ENCODE results near the gene MYADM.
A peak's percentile ranks its signal among the peaks of the same experiment; 100 is the strongest.
"Not testable (repeated sequence)": the region's sequence is repeated elsewhere in the genome, so short reads cannot be mapped to it uniquely, and the experiment has no call there.

Gene MYADM

DNA sequence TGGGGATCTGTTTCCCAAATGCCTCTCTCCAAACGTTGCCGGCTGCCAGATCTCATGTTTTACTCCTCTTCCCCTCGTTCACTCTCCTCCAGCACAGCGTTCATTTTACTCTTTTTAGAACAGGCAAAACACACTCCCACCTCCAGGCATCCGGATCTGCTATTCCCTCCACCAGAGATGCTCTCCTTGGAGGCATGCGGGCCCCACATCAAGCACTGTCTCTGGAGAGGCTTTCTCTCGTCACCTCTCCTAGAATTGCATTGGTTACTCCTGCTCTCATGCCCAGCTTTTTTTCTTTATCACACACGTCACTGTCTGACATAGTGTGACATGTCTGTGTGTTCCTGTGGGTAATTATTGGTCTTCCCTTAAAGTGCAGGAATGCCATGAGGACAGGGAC, 20.1 kb upstream of the MYADM start:
- no peaks in the 10 kb centered on the region for H3K9me3 ChIP-seq (ENCODE audit: control insufficient read depth, insufficient read depth, low read length)
- H3K27me3 ChIP-seq (ENCODE audit: control insufficient read depth, insufficient read depth, low read length) = no peaks in the 10 kb centered on the region
- H3K9ac ChIP-seq (ENCODE audit: low read depth, low read length) = no peak overlapping the region
- H3K4me1 ChIP-seq (ENCODE audit: control insufficient read depth, insufficient read depth, low read length) = peaks cover 2% of the 10 kb centered on the region
- H3K4me3 ChIP-seq (ENCODE audit: low read depth, low read length) = no peak overlapping the region
- no peaks in the 10 kb centered on the region for H3K36me3 ChIP-seq (ENCODE audit: control insufficient read depth, insufficient read depth, low read length)

DNA sequence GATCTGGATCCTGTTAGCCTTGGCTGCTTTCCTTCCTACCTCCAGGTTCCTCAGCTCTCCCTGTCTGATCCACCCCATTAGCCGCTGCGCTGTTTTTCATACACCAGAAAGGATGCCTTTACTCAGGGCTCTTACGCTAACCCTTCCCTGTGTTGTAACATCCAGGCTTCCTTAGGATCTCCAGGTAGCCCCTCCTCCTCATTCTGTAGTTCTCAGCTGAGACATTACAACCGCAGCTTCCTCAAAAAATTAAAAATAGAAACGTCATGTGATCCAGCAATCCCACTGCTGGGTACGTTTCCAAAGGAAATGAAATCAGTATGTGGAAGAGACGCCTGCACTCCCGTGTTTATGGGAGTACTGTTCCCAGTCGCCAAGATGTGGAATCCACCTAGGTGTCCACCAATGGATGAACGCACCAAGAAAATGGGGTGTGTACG, 18.4 kb upstream of the MYADM start:
- no peak overlapping the region for H3K4me3 ChIP-seq (ENCODE audit: low read depth, low read length)
- H3K9ac ChIP-seq (ENCODE audit: low read depth, low read length) = no peak overlapping the region
- peaks cover 4% of the 10 kb centered on the region for H3K4me1 ChIP-seq (ENCODE audit: control insufficient read depth, insufficient read depth, low read length)
- no peaks in the 10 kb centered on the region for H3K27me3 ChIP-seq (ENCODE audit: control insufficient read depth, insufficient read depth, low read length)
- H3K9me3 ChIP-seq (ENCODE audit: control insufficient read depth, insufficient read depth, low read length) = no peaks in the 10 kb centered on the region
- no peaks in the 10 kb centered on the region for H3K36me3 ChIP-seq (ENCODE audit: control insufficient read depth, insufficient read depth, low read length)

DNA sequence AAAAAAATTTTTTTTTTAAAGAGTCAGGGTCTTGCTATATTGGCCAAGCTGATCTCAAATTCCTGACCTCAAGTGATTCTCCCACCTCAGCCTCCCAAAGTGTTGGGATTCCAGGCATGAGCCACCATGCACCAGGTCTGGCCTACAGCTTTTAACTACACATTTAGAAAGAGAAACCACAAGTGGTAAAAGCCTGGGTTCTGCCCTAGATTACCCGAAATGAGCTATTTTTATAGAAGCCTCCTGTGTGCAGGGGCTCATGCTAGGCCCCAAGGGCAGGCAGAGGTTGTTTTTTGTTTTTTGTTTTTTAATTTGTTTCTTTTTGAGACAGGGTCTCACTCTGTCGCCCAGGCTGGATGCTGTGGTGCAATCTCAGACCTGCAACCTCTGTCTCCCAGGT, 14.0 kb upstream of the MYADM start:
- H3K4me1 ChIP-seq (ENCODE audit: control insufficient read depth, insufficient read depth, low read length) = peaks cover 5% of the 10 kb centered on the region
- no peaks in the 10 kb centered on the region for H3K36me3 ChIP-seq (ENCODE audit: control insufficient read depth, insufficient read depth, low read length)
- no peak overlapping the region for H3K4me3 ChIP-seq (ENCODE audit: low read depth, low read length)
- H3K27me3 ChIP-seq (ENCODE audit: control insufficient read depth, insufficient read depth, low read length) = no peaks in the 10 kb centered on the region
- no peak overlapping the region for H3K9ac ChIP-seq (ENCODE audit: low read depth, low read length)
- H3K9me3 ChIP-seq (ENCODE audit: control insufficient read depth, insufficient read depth, low read length) = no peaks in the 10 kb centered on the region

DNA sequence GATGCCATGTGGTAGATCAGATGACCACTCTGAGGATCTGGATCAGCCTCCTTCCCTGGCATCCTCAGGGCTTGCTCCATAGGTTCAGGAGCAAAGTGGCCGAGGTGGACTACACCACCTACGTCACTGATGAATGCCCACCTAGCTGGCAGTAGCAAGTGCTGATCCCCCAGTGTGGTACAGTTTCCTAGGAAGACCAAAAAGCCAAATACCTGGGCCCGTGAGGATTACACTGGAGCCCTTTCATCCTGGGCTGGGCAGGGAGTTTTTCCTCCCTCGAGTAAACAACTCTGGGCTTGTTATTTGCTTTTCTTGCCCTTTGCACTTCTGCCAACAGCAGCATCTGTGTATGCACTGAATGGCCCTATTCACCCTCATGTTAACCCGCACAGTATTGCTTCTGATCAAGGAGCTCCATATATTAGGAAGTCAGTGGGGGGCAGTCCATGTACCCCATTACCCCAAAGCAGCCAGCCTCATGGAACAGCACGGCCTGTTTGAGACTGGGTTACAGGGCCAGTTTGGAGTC, 3.3 kb upstream of the MYADM start:
- Histone ChIP-seq H3K4me1 (ENCODE audit: control insufficient read depth, insufficient read depth, low read length) (no peaks in the 10 kb centered on the region), H3K4me3 (ENCODE audit: low read depth, low read length) (no peak overlapping the region), H3K9ac (ENCODE audit: low read depth, low read length) (no peak overlapping the region), H3K9me3 (ENCODE audit: control insufficient read depth, insufficient read depth, low read length) (no peaks in the 10 kb centered on the region), H3K27me3 (ENCODE audit: control insufficient read depth, insufficient read depth, low read length) (no peaks in the 10 kb centered on the region), H3K36me3 (ENCODE audit: control insufficient read depth, insufficient read depth, low read length) (no peaks in the 10 kb centered on the region)

DNA sequence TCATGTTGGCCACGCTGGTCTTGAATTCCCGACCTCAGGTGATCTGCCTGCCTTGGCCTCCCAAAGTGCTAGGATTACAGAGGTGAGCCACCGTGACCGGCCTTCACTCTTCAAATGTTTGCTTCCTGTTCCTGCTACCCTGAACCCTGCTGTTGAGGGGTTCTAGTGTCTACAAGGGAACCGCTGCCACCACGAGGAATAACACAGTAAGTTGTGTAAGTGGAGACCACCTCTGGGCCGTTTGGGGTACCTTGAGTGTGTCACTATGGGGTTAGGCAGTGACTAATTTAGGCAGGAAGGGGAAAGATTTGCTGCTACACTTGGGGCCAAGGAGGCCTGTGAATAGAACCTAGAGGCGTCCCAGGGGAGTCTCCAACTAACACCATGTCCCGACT, 2.2 kb upstream of the MYADM start:
- no peaks in the 10 kb centered on the region for H3K36me3 ChIP-seq (ENCODE audit: control insufficient read depth, insufficient read depth, low read length)
- no peaks in the 10 kb centered on the region for H3K27me3 ChIP-seq (ENCODE audit: control insufficient read depth, insufficient read depth, low read length)
- peaks cover 2% of the 10 kb centered on the region for H3K4me1 ChIP-seq (ENCODE audit: control insufficient read depth, insufficient read depth, low read length)
- H3K4me3 ChIP-seq (ENCODE audit: low read depth, low read length) = peak overlapping the region; percentile 79
- peak overlapping the region; percentile 32 for H3K9ac ChIP-seq (ENCODE audit: low read depth, low read length)
- H3K9me3 ChIP-seq (ENCODE audit: control insufficient read depth, insufficient read depth, low read length) = no peaks in the 10 kb centered on the region

- Histone ChIP-seq H3K4me3 (ENCODE audit: low read depth, low read length) (peak overlapping the region; percentile 79), H3K9me3 (ENCODE audit: control insufficient read depth, insufficient read depth, low read length) (no peaks in the 10 kb centered on the region), H3K27me3 (ENCODE audit: control insufficient read depth, insufficient read depth, low read length) (no peaks in the 10 kb centered on the region), H3K4me1 (ENCODE audit: control insufficient read depth, insufficient read depth, low read length) (peaks cover 4% of the 10 kb centered on the region), H3K9ac (ENCODE audit: low read depth, low read length) (peak overlapping the region; percentile 32), H3K36me3 (ENCODE audit: control insufficient read depth, insufficient read depth, low read length) (peaks cover 2% of the 10 kb centered on the region)
These were observed 1.5 kb upstream of the MYADM start for GRCh38 chr19:53865918-53866864.

DNA sequence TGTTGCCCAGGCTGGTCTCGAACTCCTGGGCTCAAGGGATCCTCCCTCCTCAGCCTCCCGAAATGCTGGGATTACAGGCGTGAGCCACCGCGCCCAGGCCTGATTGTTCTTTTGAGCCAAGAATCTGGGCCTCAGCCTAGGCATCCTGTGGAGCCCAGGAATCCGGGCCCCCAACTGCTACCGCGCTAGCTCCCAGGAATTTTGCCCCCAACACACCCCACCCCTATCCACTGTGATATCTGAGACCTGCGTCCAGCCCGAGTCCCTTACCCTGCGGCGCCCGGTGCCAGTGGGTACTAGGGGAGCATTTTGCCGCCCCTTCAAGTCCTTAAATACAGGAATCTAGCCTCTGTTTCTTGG, 838 bp upstream of the MYADM start:
- no peaks in the 10 kb centered on the region for H3K9me3 ChIP-seq (ENCODE audit: control insufficient read depth, insufficient read depth, low read length)
- H3K9ac ChIP-seq (ENCODE audit: low read depth, low read length) = peak overlapping the region; percentile 32
- peaks cover 4% of the 10 kb centered on the region for H3K36me3 ChIP-seq (ENCODE audit: control insufficient read depth, insufficient read depth, low read length)
- peak overlapping the region; percentile 79 for H3K4me3 ChIP-seq (ENCODE audit: low read depth, low read length)
- peaks cover 4% of the 10 kb centered on the region for H3K4me1 ChIP-seq (ENCODE audit: control insufficient read depth, insufficient read depth, low read length)
- no peaks in the 10 kb centered on the region for H3K27me3 ChIP-seq (ENCODE audit: control insufficient read depth, insufficient read depth, low read length)

- Histone ChIP-seq H3K4me3 (ENCODE audit: low read depth, low read length) (peak overlapping the region; percentile 95), H3K9me3 (ENCODE audit: control insufficient read depth, insufficient read depth, low read length) (no peaks in the 10 kb centered on the region), H3K9ac (ENCODE audit: low read depth, low read length) (peak overlapping the region; percentile 68), H3K27me3 (ENCODE audit: control insufficient read depth, insufficient read depth, low read length) (no peaks in the 10 kb centered on the region), H3K4me1 (ENCODE audit: control insufficient read depth, insufficient read depth, low read length) (peaks cover 4% of the 10 kb centered on the region), H3K36me3 (ENCODE audit: control insufficient read depth, insufficient read depth, low read length) (peaks cover 11% of the 10 kb centered on the region)
These were observed 608 bp downstream of the MYADM start for GRCh38 chr19:53868091-53868891.

- no peaks in the 10 kb centered on the region for H3K27me3 ChIP-seq (ENCODE audit: control insufficient read depth, insufficient read depth, low read length)
- peak overlapping the region; percentile 73 for H3K9ac ChIP-seq (ENCODE audit: low read depth, low read length)
- H3K4me1 ChIP-seq (ENCODE audit: control insufficient read depth, insufficient read depth, low read length) = peaks cover 4% of the 10 kb centered on the region
- peak overlapping the region; percentile 95 for H3K4me3 ChIP-seq (ENCODE audit: low read depth, low read length)
- H3K9me3 ChIP-seq (ENCODE audit: control insufficient read depth, insufficient read depth, low read length) = no peaks in the 10 kb centered on the region
- peaks cover 19% of the 10 kb centered on the region for H3K36me3 ChIP-seq (ENCODE audit: control insufficient read depth, insufficient read depth, low read length)
These were observed 1.5 kb downstream of the MYADM start for GRCh38 chr19:53868892-53869804.

- Histone ChIP-seq H3K36me3 (ENCODE audit: control insufficient read depth, insufficient read depth, low read length) (peaks cover 25% of the 10 kb centered on the region), H3K4me3 (ENCODE audit: low read depth, low read length) (peak overlapping the region; percentile 95)
- not testable (repeated sequence) for H3K9ac ChIP-seq (ENCODE audit: low read depth, low read length); H3K4me1 ChIP-seq (ENCODE audit: control insufficient read depth, insufficient read depth, low read length); H3K27me3 ChIP-seq (ENCODE audit: control insufficient read depth, insufficient read depth, low read length); H3K9me3 ChIP-seq (ENCODE audit: control insufficient read depth, insufficient read depth, low read length)
These were observed 2.3 kb downstream of the MYADM start for GRCh38 chr19:53869805-53870484.

GRCh38 chr19:53870485-53870844, 2.8 kb downstream of the MYADM start:
- H3K9ac ChIP-seq (ENCODE audit: low read depth, low read length) = no peak overlapping the region
- peaks cover 27% of the 10 kb centered on the region for H3K36me3 ChIP-seq (ENCODE audit: control insufficient read depth, insufficient read depth, low read length)
- H3K4me3 ChIP-seq (ENCODE audit: low read depth, low read length) = peak overlapping the region; percentile 43
- H3K9me3 ChIP-seq (ENCODE audit: control insufficient read depth, insufficient read depth, low read length) = no peaks in the 10 kb centered on the region
- H3K27me3 ChIP-seq (ENCODE audit: control insufficient read depth, insufficient read depth, low read length) = no peaks in the 10 kb centered on the region
- H3K4me1 ChIP-seq (ENCODE audit: control insufficient read depth, insufficient read depth, low read length) = peaks cover 4% of the 10 kb centered on the region
